Fibroblast of pulmonary artery (primary cell): Measurements from ENCODE around the gene RPS14.

ENCODE experiments used
- DNase-seq: peaks from one replicate; pipeline ENCODE4 v3.0.0-alpha.2; 2010; ENCODE audit warnings: low read depth
- H3K4me3 ChIP-seq: replicated peaks from 2 replicates; pipeline ENCODE4 v1.5.1; 2011; ENCODE audit warnings: low read depth, mild to moderate bottlenecking, control low read depth, low read length, moderate library complexity
- CTCF ChIP-seq: IDR thresholded peaks from 2 replicates; pipeline ENCODE4 v1.5.1; 2011; ENCODE audit warnings: mild to moderate bottlenecking, control low read depth, low read length, inconsistent platforms; ENCODE audit errors: missing control alignments

RPS14 gene

GRCh38 chr5:150487199-150488061 lies 37.9 kb upstream of the RPS14 start:
- peak overlapping the region; percentile 80 for H3K4me3 ChIP-seq
- peak; percentile 44 for DNase-seq
- peak; percentile 34 for TF ChIP-seq CTCF

DNA sequence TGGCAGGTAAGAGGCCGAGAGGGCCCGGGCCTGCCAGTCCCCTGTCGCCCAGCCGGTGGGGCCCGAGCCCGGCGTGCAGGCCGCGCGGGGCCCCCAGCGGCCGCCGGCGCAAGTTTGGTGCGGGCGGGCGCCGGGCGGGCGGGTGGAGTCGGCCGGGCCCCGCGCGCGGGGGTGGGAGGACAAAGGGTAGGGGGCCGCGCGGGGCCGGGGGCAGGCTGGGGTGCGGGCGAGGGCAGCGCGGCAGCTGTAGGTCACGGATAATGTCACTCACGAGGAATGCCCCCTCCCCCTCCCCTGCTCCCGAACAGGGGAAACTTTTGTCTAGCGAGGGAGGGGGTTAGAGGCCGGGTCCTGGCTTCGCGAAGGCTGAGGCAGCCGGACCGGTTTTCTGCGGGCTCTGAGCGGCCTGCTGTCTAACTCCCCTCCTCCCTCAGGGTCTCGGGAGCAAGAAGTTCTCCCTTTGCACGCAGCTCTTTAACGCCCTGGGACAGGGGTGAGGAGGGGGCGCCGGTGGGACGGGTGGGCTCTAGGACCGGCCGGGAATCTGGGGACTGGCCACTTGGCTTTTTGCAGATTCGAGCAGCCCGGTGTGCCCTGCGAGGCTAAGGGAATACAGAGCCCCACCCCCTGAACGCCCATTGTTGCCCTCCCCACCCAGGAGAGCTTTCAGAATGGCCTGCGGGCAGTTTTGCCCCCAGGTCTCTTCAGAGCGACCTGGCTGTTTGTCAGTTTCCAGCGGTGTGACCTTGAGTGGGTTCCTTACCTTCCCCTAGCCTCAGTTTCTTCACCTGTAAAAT lies 37.1 kb upstream of the RPS14 start:
- H3K4me3 ChIP-seq = peak overlapping the region; percentile 80
- DNase-seq = peak; percentile 48
- no peak for TF ChIP-seq CTCF

- no peak for TF ChIP-seq CTCF
- peak; percentile 50 for DNase-seq
- H3K4me3 ChIP-seq = peak overlapping the region; percentile 80
Observed at GRCh38 chr5:150485693-150486401, 36.3 kb upstream of the RPS14 start.

DNA sequence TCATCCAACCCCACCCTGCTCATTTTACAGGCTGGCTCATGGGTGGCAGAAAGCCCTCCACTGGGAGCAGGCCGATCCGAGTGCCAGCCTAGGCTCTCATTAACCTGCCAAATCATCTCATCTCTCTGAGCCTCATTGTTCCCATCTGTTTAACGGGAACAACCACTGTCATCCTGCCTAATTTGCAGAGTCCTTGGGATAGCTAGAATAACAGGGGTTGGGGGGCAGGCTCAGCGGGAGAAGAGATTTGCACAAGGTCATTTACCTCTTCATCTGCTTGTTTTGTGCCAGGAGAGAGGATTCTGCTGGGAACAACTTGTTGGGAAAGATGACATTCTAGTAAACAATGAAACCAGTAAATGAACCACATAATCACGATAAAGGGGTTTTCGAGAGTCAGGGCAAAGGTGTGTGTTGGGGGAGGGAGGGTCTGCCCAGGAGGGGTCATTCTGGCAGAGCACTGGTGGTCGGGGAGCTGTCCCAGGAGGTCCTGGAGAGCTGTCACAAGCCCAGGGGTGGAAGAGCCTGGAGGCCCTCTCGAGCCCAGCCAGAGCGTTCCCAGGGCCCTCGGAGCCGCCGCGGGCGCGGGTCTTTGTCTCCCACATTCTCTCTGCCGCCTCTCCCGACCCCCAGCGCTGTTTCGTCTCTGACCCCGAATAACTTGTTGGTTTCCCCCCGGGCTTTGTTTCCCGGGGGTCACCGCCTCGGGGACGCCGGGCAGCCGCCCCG lies 35.6 kb upstream of the RPS14 start:
- TF ChIP-seq CTCF = no peak
- DNase-seq = no peak
- H3K4me3 ChIP-seq = peak overlapping the region; percentile 80

DNA sequence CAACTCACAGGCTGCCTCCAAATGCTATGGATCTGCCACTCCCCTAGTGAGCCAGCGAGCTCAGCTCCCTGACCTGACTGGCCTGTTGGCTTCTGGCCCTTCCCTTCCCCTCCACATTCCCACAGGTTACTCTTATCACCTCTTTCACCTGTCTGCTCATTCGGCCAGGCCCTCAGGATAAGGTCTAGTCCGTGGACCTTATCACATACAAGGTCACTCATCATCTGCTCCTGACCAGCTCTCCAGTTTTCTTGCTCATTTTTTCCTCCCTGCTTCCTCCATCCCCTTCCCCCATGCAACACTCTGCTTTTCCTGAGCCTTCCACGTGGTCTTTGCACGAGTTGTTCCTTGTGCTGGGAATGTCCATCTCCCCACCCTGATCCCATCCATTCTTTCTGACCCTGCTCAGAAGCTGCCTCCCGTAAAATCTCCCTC lies 32.5 kb upstream of the RPS14 start:
- no peak for DNase-seq
- no peak overlapping the region for H3K4me3 ChIP-seq
- TF ChIP-seq CTCF = no peak

DNA sequence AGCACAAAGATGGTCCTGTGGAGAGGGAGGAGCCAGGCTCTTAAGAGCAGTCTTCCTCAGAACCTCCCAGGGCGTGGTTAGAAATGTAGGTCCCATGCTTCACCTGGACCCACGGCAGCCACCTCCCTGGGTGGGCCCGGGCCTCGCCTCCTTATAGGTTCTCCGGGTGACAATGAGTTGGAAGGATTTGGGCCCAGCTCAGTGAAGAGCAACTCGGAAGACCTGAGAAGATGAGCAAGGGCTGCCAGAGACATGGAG lies 32.1 kb upstream of the RPS14 start:
- DNase-seq = no peak
- H3K4me3 ChIP-seq = no peak overlapping the region
- TF ChIP-seq CTCF = no peak
